Measurements from ENCODE around the gene DNAJC16.
"Not testable (repeated sequence)": the region's sequence is repeated elsewhere in the genome, so short reads cannot be mapped to it uniquely, and the experiment has no call there.

The DNAJC16 gene

DNA sequence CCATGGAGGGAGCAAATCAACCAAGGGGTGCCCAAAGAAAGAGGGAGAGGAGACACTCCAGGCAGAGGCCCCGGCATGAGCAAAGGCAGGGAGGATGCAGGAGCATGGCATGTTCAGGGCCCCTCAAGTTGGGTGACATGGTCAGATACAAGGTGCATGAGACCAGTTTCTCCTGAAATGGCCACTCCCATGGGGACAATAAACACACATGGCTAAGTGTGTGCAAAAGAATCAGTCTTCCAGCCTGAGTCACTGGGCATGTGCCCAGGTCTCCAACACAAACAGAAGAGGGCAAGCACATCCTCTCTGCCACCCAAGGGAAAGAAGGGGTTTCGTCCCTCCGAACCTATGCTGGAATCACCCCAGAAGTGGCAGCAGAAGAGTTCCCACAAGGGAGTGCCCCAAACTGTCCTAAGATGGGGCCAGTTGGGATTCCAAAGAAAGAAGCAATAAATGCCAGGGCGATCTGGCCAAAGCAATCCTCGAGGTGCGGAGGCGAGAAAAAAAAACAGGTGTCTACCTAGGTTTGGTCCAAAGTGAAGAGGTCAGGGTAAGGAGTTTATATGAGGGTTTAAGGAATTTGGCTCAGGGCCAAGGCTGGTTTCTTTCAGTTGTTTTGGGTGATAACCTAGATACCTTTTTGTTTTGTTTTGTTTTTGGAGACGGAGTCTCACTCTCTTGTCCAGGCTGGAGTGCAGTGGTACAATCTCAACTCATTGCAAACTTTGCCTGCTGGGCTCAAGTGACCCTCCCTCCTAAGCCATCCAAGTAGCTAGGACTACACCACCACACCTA is 15.8 kb upstream of the DNAJC16 start:
- TF ChIP-seq EZH2phosphoT487 (IDR thresholded peaks at IDR 0.05; ENCODE audit: low read depth): no peak
- TF ChIP-seq, protein P1, sequence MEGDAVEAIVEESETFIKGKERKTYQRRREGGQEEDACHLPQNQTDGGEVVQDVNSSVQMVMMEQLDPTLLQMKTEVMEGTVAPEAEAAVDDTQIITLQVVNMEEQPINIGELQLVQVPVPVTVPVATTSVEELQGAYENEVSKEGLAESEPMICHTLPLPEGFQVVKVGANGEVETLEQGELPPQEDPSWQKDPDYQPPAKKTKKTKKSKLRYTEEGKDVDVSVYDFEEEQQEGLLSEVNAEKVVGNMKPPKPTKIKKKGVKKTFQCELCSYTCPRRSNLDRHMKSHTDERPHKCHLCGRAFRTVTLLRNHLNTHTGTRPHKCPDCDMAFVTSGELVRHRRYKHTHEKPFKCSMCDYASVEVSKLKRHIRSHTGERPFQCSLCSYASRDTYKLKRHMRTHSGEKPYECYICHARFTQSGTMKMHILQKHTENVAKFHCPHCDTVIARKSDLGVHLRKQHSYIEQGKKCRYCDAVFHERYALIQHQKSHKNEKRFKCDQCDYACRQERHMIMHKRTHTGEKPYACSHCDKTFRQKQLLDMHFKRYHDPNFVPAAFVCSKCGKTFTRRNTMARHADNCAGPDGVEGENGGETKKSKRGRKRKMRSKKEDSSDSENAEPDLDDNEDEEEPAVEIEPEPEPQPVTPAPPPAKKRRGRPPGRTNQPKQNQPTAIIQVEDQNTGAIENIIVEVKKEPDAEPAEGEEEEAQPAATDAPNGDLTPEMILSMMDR (IDR thresholded peaks at IDR 0.05; ENCODE audit: low read depth, low read length): no peak
- no peak overlapping the region for H3K27ac ChIP-seq (ENCODE audit: low read length)
- no peak overlapping the region for H2AFZ ChIP-seq (ENCODE audit: low read depth, low read length)
- no peaks in the 10 kb centered on the region for H3K79me2 ChIP-seq (ENCODE audit: low read length)
- no peaks in the 10 kb centered on the region for H3K27me3 ChIP-seq (ENCODE audit: low read depth, low read length)
- no peaks in the 10 kb centered on the region for H3K9me3 ChIP-seq (ENCODE audit: insufficient read depth, low read length)
- peaks cover 9% of the 10 kb centered on the region for H3K4me1 ChIP-seq (ENCODE audit: low read length)
- H3K4me2 ChIP-seq (ENCODE audit: low read length): no peak overlapping the region
- no peaks in the 10 kb centered on the region for H4K20me1 ChIP-seq (ENCODE audit: insufficient read depth, low read length)
- no peaks in the 10 kb centered on the region for H3K36me3 ChIP-seq (replicated peaks; ENCODE audit: low read depth, low read length)
- no peak overlapping the region for H3K9ac ChIP-seq (ENCODE audit: low read length)
- no peak overlapping the region for H3K4me3 ChIP-seq (ENCODE audit: low read length)

DNA sequence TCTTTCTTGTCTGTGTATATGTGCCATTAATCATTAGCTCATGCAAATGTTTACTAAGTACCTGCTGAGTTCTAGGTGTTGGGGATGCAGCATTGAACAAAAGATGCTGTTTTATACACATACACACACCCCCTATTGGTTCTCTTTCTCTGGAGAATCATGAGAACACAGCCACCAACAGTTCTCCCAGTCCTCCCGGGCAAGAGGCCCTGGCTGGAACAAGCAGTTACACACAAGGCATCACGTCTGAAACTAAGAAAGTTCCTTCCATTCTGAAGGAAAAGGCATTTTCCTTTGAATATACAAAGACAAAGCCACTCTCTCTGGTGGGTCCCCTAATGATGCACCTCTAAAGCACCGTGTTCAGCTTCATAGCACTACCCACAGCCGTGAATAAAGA is 13.5 kb upstream of the DNAJC16 start:
- Histone ChIP-seq H3K79me2 (ENCODE audit: low read length) (no peaks in the 10 kb centered on the region), H3K27me3 (ENCODE audit: low read depth, low read length) (no peaks in the 10 kb centered on the region), H3K4me1 (ENCODE audit: low read length) (peaks cover 9% of the 10 kb centered on the region), H3K4me2 (ENCODE audit: low read length) (no peak overlapping the region), H4K20me1 (ENCODE audit: insufficient read depth, low read length) (no peaks in the 10 kb centered on the region), H3K9ac (ENCODE audit: low read length) (no peak overlapping the region), H3K4me3 (ENCODE audit: low read length) (no peak overlapping the region), H3K9me3 (ENCODE audit: insufficient read depth, low read length) (no peaks in the 10 kb centered on the region), H3K36me3 (replicated peaks; ENCODE audit: low read depth, low read length) (peaks cover 3% of the 10 kb centered on the region), H3K27ac (ENCODE audit: low read length) (no peak overlapping the region), H2AFZ (ENCODE audit: low read depth, low read length) (no peak overlapping the region)
- no peak for TF ChIP-seq EZH2phosphoT487 (IDR thresholded peaks at IDR 0.05; ENCODE audit: low read depth)
- TF ChIP-seq, protein P1 (IDR thresholded peaks at IDR 0.05; ENCODE audit: low read depth, low read length): no peak

DNA sequence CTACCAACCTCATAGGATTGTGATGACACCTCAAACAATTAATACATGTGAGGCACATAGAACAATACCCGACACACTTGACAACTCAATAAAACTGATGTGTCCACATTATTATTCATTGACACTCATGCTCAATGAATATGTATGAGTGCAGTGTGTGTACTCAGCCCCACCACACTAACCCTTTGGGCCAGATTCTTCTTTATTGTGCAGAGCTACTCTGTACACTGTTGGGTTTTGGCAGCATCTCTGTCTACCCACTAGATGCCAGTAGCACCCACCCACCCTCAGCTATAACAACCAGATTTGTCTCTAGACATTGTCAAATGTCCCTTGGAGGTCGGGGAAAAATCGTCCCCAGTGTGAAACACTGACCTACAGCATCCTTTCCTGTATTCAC is 12.7 kb upstream of the DNAJC16 start:
- Histone ChIP-seq H2AFZ (ENCODE audit: low read depth, low read length) (no peak overlapping the region), H3K4me1 (ENCODE audit: low read length) (peaks cover 9% of the 10 kb centered on the region), H3K27ac (ENCODE audit: low read length) (no peak overlapping the region), H3K9me3 (ENCODE audit: insufficient read depth, low read length) (no peaks in the 10 kb centered on the region), H3K79me2 (ENCODE audit: low read length) (no peaks in the 10 kb centered on the region), H3K36me3 (replicated peaks; ENCODE audit: low read depth, low read length) (peaks cover 3% of the 10 kb centered on the region), H3K27me3 (ENCODE audit: low read depth, low read length) (no peaks in the 10 kb centered on the region), H4K20me1 (ENCODE audit: insufficient read depth, low read length) (no peaks in the 10 kb centered on the region), H3K4me3 (ENCODE audit: low read length) (no peak overlapping the region), H3K9ac (ENCODE audit: low read length) (no peak overlapping the region), H3K4me2 (ENCODE audit: low read length) (no peak overlapping the region)
- no peak for TF ChIP-seq EZH2phosphoT487 (IDR thresholded peaks at IDR 0.05; ENCODE audit: low read depth)
- TF ChIP-seq, protein P1 (IDR thresholded peaks at IDR 0.05; ENCODE audit: low read depth, low read length): no peak

DNA sequence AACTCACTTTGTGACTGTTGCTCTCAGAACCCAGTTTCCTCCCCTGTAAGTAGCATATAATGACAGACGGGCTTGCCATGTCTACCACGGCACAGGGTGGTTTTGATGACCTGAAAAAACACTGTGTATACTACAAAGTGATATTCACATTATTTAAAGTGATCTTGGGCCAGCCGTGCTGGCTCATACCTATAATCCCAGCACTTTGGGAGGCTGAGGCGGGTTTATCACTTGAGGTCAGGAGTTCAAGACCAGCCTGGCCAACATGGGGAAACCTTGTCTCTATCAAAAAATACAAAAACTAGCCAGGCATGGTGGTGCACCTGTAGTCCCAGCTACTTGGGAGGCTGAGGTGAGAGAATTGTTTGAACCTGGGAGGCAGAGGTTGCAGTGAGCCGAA is 12.1 kb upstream of the DNAJC16 start:
- H3K36me3 ChIP-seq (replicated peaks; ENCODE audit: low read depth, low read length); H2AFZ ChIP-seq (ENCODE audit: low read depth, low read length); H3K4me2 ChIP-seq (ENCODE audit: low read length); H3K79me2 ChIP-seq (ENCODE audit: low read length); H3K27me3 ChIP-seq (ENCODE audit: low read depth, low read length); H3K4me1 ChIP-seq (ENCODE audit: low read length); H4K20me1 ChIP-seq (ENCODE audit: insufficient read depth, low read length); H3K9ac ChIP-seq (ENCODE audit: low read length); H3K4me3 ChIP-seq (ENCODE audit: low read length); H3K9me3 ChIP-seq (ENCODE audit: insufficient read depth, low read length); H3K27ac ChIP-seq (ENCODE audit: low read length): not testable (repeated sequence)

Data from OCI-LY3 (cell line).